CD14-positive monocyte (primary cell): ENCODE results near the gene CDC42EP3. TPM values are rescaled to one million over a fixed set of nuclear protein-coding genes. Genes with fewer than 3 reads are reported as not detected.

Experiments used
- DNase-seq, 3 donors: peaks; one replicate each; pipeline ENCODE4 v3.0.0-alpha.2; 2011 to 2022
- H2AFZ ChIP-seq: 2 replicates; pipeline ENCODE4 v1.6.0; 2012; ENCODE audit warnings: mild to moderate bottlenecking, low read depth, low read length, inconsistent platforms; ENCODE audit not compliant: insufficient read depth, poor library complexity, severe bottlenecking
- H3K27ac ChIP-seq, 2 donors: 1 replicate in 1 of 2; 2 replicates in 1 of 2; pipeline ENCODE4 v1.5.1; 2012 to 2013; ENCODE audit warnings: low read length in 2 of 2, control low read depth in 1 of 2, inconsistent platforms in 1 of 2, low read depth in 1 of 2, mild to moderate bottlenecking in 1 of 2
- H3K27me3 ChIP-seq, 2 donors: one replicate each; pipeline versions ENCODE4 v1.6.0 to v1.6.1; 2011 to 2013; ENCODE audit warnings: low read length in 2 of 2; ENCODE audit not compliant: control insufficient read depth in 2 of 2, insufficient read depth in 2 of 2
- H3K36me3 ChIP-seq, 2 donors: replicated peaks in 1 of 2; 1 replicate in 1 of 2; 2 replicates in 1 of 2; pipeline versions ENCODE4 v1.5.1 to v1.6.1; 2012 to 2013; ENCODE audit warnings: low read length in 2 of 2, control low read depth in 1 of 2, inconsistent platforms in 1 of 2, mild to moderate bottlenecking in 1 of 2; ENCODE audit not compliant: insufficient read depth in 2 of 2, control insufficient read depth in 1 of 2
- H3K4me1 ChIP-seq, 2 donors: 1 replicate in 1 of 2; 2 replicates in 1 of 2; pipeline versions ENCODE4 v1.5.1 to v1.6.1; 2012 to 2013; ENCODE audit warnings: low read length in 2 of 2, control low read depth in 1 of 2, inconsistent platforms in 1 of 2, mild to moderate bottlenecking in 1 of 2, moderate library complexity in 1 of 2; ENCODE audit not compliant: insufficient read depth in 2 of 2, control insufficient read depth in 1 of 2
- H3K4me2 ChIP-seq: replicated peaks from 2 replicates; pipeline ENCODE3; 2012; ENCODE audit warnings: low read length, moderate library complexity, mild to moderate bottlenecking; ENCODE audit not compliant: poor library complexity, severe bottlenecking; ENCODE audit errors: extremely low read depth
- H3K4me3 ChIP-seq, 3 experiments: fragments of 200-600 bp in 1 of 3; sonication (generic) in 1 of 3; replicated peaks in 1 of 3; 1 replicate in 2 of 3; 2 replicates in 1 of 3; pipeline ENCODE4 v1.5.1; 2011 to 2013; ENCODE audit warnings: low read length in 3 of 3, mild to moderate bottlenecking in 3 of 3, control low read depth in 2 of 3, low read depth in 2 of 3, inconsistent platforms in 1 of 3, moderate library complexity in 1 of 3
- H3K79me2 ChIP-seq: 2 replicates; pipeline ENCODE4 v1.6.0; 2012; ENCODE audit warnings: mild to moderate bottlenecking, control low read depth, inconsistent platforms, low read length, moderate library complexity; ENCODE audit not compliant: insufficient read depth
- H3K9ac ChIP-seq: 2 replicates; pipeline ENCODE4 v1.6.0; 2017; ENCODE audit warnings: low read length, mild to moderate bottlenecking; ENCODE audit not compliant: insufficient read depth, poor library complexity, severe bottlenecking
- H3K9me3 ChIP-seq, 2 donors: replicated peaks in 1 of 2; 1 replicate in 1 of 2; 2 replicates in 1 of 2; pipeline versions ENCODE4 v1.5.1 to v1.6.1; 2012 to 2013; ENCODE audit warnings: low read length in 2 of 2, control low read depth in 1 of 2; ENCODE audit not compliant: control insufficient read depth in 1 of 2, insufficient read depth in 1 of 2
- H4K20me1 ChIP-seq: 2 replicates; pipeline ENCODE4 v1.6.0; 2012; ENCODE audit warnings: mild to moderate bottlenecking, low read length, control low read depth, moderate library complexity; ENCODE audit not compliant: insufficient read depth
- H3K27ac Mint-ChIP-seq, 7 donors: one replicate each; pipeline ENCODE4 v1.8.0; 2020; ENCODE audit warnings: mild to moderate bottlenecking in 7 of 7, mixed read lengths in 7 of 7, moderate library complexity in 6 of 7, inconsistent platforms in 2 of 7
- H3K27me3 Mint-ChIP-seq, 3 donors: one replicate each; pipeline ENCODE4 v1.8.0; 2021 to 2022; ENCODE audit warnings: low read depth in 3 of 3, mild to moderate bottlenecking in 3 of 3, mixed read lengths in 3 of 3, moderate library complexity in 3 of 3, inconsistent platforms in 1 of 3
- H3K36me3 Mint-ChIP-seq, 2 donors: one replicate each; pipeline ENCODE4 v1.8.0; 2020; ENCODE audit warnings: mixed read lengths in 2 of 2, inconsistent platforms in 1 of 2, mild to moderate bottlenecking in 1 of 2
- H3K4me1 Mint-ChIP-seq: one replicate; pipeline ENCODE4 v1.8.0; 2020; ENCODE audit warnings: mild to moderate bottlenecking, mixed read lengths
- H3K4me3 Mint-ChIP-seq, 2 donors: one replicate each; pipeline ENCODE4 v1.8.0; 2020; ENCODE audit warnings: mild to moderate bottlenecking in 2 of 2, mixed read lengths in 2 of 2, moderate library complexity in 1 of 2
- H3K9me3 Mint-ChIP-seq, 7 donors: one replicate each; pipeline ENCODE4 v1.8.0; 2020 to 2022; ENCODE audit warnings: mixed read lengths in 7 of 7, mild to moderate bottlenecking in 6 of 7, moderate library complexity in 6 of 7, inconsistent platforms in 2 of 7
- CTCF ChIP-seq: fragments of 200-600 bp; IDR thresholded peaks from one replicate; pipeline ENCODE4 v1.8.0; 2022; ENCODE audit warnings: antibody characterized with exemption, mild to moderate bottlenecking
- WGBS: methylation state at CpG from one replicate; pipeline ENCODE4 v1.1.5; 2013; ENCODE audit warnings: missing lambda C conversion rate; ENCODE audit not compliant: insufficient coverage; 5-methylcytosine and 5-hydroxymethylcytosine counted together
- intact Hi-C, 2 donors: fragments of 100-400 bp; cut with micrococcal nuclease; formaldehyde crosslinking; loops; one replicate each; pipeline versions ENCODE4 v1.15.0 to v1.15.1; 2023
- polyA plus RNA-seq, 3 donors: library from polyadenylated mRNA; depleted of rRNA in 1 of 3; unstranded in 2 of 3; stranded (reverse) in 1 of 3; fragments of 300-500 nt in 2 of 3; fragments of >200 nt in 1 of 3; fragmentation: Illumina TruSeq in 2 of 3; gene quantifications; 1 replicate in 2 of 3; 2 replicates in 1 of 3; pipeline ENCODE4 v1.2.3, GENCODE V29; 2012 to 2021

The CDC42EP3 gene
- polyA plus RNA-seq, 3 donors, result 179 to 272 (median 249) TPM

- Mint-ChIP-seq H3K27ac (no peak overlapping the region), H3K27me3 (peaks cover 0 to 3% (median 0%) of the 10 kb centered on the region in 3 donors), H3K36me3 (no peaks in the 10 kb centered on the region), H3K4me1 (peaks cover 10% of the 10 kb centered on the region), H3K4me3 (peak overlapping the region in 1 of 2 donors; percentile 2), H3K9me3 (peaks cover 5 to 17% (median 11%) of the 10 kb centered on the region in 7 donors)
- Histone ChIP-seq H3K79me2 (no peaks in the 10 kb centered on the region), H3K27me3 (no peaks in the 10 kb centered on the region), H3K4me1 (peaks cover 0 to 9% of the 10 kb centered on the region in 2 donors), H3K27ac (no peak overlapping the region), H3K4me2 (no peak overlapping the region), H2AFZ (peak overlapping the region; percentile 19), H3K4me3 (no peak overlapping the region), H4K20me1 (no peaks in the 10 kb centered on the region), H3K36me3 (no peaks in the 10 kb centered on the region), H3K9me3 (peaks cover 0 to 11% of the 10 kb centered on the region in 2 donors), H3K9ac (no peak overlapping the region)
- TF ChIP-seq CTCF, result no peak
- no peak for DNase-seq
- intact Hi-C loops, result no loop called here
- WGBS, result 35% methylated on average over 4 of the region's 6 CpGs
These were observed 49.2 kb upstream of the CDC42EP3 start for GRCh38 chr2:37720533-37721200.

- Histone ChIP-seq H3K4me1 (peaks cover 4 to 9% of the 10 kb centered on the region in 2 donors), H3K27me3 (no peaks in the 10 kb centered on the region), H3K79me2 (no peaks in the 10 kb centered on the region), H3K4me2 (no peak overlapping the region), H2AFZ (no peak overlapping the region), H3K9ac (no peak overlapping the region), H3K9me3 (peaks cover 7 to 9% of the 10 kb centered on the region in 2 donors), H3K27ac (no peak overlapping the region), H3K4me3 (no peak overlapping the region), H3K36me3 (no peaks in the 10 kb centered on the region), H4K20me1 (no peaks in the 10 kb centered on the region)
- WGBS, result 100% methylated on average over 2 of the region's 7 CpGs
- H3K27ac Mint-ChIP-seq, result no peak overlapping the region
- peaks cover 12% of the 10 kb centered on the region for H3K4me1 Mint-ChIP-seq
- no peak for DNase-seq
- peaks cover 0 to 3% (median 0%) of the 10 kb centered on the region in 3 donors for H3K27me3 Mint-ChIP-seq
- no peak for TF ChIP-seq CTCF
- H3K4me3 Mint-ChIP-seq, result no peak overlapping the region
- peaks cover 0 to 1% of the 10 kb centered on the region in 2 donors for H3K36me3 Mint-ChIP-seq
- intact Hi-C loops, result no loop called here
- peaks cover 5 to 26% (median 14%) of the 10 kb centered on the region in 7 donors for H3K9me3 Mint-ChIP-seq
These were observed 47.2 kb upstream of the CDC42EP3 start for GRCh38 chr2:37718515-37719161.
